Stimulated activated CD8-positive, alpha-beta memory T cell treated with anti-CD3 and anti-CD28 coated beads, Interleukin-2, amount 100 ng/mL, for 48 hours (primary cell): ENCODE measurements around the gene LZTR1.

Experiments used
- DNase-seq, 2 donors: peaks; one replicate each; pipeline ENCODE4 v3.0.0-alpha.2; 2020; ENCODE audit warnings: low read depth in 2 of 2

Gene LZTR1

GRCh38 chr22:20980938-20981722 is 967 bp upstream of the LZTR1 start:
- DNase-seq: no peak

GRCh38 chr22:20982563-20982882 is 426 bp downstream of the LZTR1 start:
- no peak for DNase-seq

- DNase-seq: no peak
Measured at GRCh38 chr22:20983081-20983771, 1.1 kb downstream of the LZTR1 start.

- DNase-seq: no peak
Measured at GRCh38 chr22:20985720-20986119, 3.6 kb downstream of the LZTR1 start.

GRCh38 chr22:20986365-20986764 is 4.3 kb downstream of the LZTR1 start:
- DNase-seq: no peak

- no peak for DNase-seq
Measured at GRCh38 chr22:20987375-20987774, 5.3 kb downstream of the LZTR1 start.

- DNase-seq: no peak
Measured at GRCh38 chr22:20988573-20989322, 6.7 kb downstream of the LZTR1 start.

- DNase-seq: no peak
Measured at GRCh38 chr22:20989323-20990138, 7.4 kb downstream of the LZTR1 start.

- DNase-seq: no peak
Measured at GRCh38 chr22:20990184-20991180, 8.4 kb downstream of the LZTR1 start.

GRCh38 chr22:20991252-20992055 is 9.4 kb downstream of the LZTR1 start:
- DNase-seq: no peak

- DNase-seq: no peak
Measured at GRCh38 chr22:20992056-20992442, 10.0 kb downstream of the LZTR1 start.

- no peak for DNase-seq
Measured at GRCh38 chr22:20992456-20993303, 10.6 kb downstream of the LZTR1 start.

- DNase-seq: no peak
Measured at GRCh38 chr22:20993304-20994127, 11.4 kb downstream of the LZTR1 start.

- no peak for DNase-seq
Measured at GRCh38 chr22:20994128-20994901, 12.2 kb downstream of the LZTR1 start.

- no peak for DNase-seq
Measured at GRCh38 chr22:20994902-20995241, 12.8 kb downstream of the LZTR1 start.

GRCh38 chr22:20995329-20996030 is 13.4 kb downstream of the LZTR1 start:
- DNase-seq: no peak

GRCh38 chr22:20996031-20996410 is 13.9 kb downstream of the LZTR1 start:
- no peak for DNase-seq
